T47D (cell line): ENCODE measurements around the gene MLIP.
"Not testable (repeated sequence)": the region's sequence is repeated elsewhere in the genome, so short reads cannot be mapped to it uniquely, and the experiment has no call there.

Experiments
- DNase-seq, 2 experiments: peaks; one replicate each; pipeline versions ENCODE4 v3.0.0 to v3.0.0-alpha.2; 2011 to 2012; ENCODE audit warnings: low read depth in 1 of 2, low spot score in 1 of 2
- JUND ChIP-seq: IDR thresholded peaks from 2 replicates; pipeline ENCODE4 v1.6.1; 2012; ENCODE audit warnings: low read depth
- in situ Hi-C: cut with HindIII; loops from 2 replicates; pipeline ENCODE4 v1.10.0; 2016; ENCODE audit warnings: low sequenced_read_pairs, low pct_unique_long_range_greater_than_20kb

MLIP gene, protein sequence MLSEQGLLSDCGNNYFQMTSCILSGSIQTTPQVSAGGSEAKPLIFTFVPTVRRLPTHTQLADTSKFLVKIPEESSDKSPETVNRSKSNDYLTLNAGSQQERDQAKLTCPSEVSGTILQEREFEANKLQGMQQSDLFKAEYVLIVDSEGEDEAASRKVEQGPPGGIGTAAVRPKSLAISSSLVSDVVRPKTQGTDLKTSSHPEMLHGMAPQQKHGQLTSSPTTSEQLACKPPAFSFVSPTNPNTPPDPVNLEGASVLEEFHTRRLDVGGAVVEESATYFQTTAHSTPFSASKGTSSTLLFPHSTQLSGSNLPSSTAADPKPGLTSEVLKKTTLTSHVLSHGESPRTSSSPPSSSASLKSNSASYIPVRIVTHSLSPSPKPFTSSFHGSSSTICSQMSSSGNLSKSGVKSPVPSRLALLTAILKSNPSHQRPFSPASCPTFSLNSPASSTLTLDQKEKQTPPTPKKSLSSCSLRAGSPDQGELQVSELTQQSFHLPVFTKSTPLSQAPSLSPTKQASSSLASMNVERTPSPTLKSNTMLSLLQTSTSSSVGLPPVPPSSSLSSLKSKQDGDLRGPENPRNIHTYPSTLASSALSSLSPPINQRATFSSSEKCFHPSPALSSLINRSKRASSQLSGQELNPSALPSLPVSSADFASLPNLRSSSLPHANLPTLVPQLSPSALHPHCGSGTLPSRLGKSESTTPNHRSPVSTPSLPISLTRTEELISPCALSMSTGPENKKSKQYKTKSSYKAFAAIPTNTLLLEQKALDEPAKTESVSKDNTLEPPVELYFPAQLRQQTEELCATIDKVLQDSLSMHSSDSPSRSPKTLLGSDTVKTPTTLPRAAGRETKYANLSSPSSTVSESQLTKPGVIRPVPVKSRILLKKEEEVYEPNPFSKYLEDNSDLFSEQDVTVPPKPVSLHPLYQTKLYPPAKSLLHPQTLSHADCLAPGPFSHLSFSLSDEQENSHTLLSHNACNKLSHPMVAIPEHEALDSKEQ

DNA sequence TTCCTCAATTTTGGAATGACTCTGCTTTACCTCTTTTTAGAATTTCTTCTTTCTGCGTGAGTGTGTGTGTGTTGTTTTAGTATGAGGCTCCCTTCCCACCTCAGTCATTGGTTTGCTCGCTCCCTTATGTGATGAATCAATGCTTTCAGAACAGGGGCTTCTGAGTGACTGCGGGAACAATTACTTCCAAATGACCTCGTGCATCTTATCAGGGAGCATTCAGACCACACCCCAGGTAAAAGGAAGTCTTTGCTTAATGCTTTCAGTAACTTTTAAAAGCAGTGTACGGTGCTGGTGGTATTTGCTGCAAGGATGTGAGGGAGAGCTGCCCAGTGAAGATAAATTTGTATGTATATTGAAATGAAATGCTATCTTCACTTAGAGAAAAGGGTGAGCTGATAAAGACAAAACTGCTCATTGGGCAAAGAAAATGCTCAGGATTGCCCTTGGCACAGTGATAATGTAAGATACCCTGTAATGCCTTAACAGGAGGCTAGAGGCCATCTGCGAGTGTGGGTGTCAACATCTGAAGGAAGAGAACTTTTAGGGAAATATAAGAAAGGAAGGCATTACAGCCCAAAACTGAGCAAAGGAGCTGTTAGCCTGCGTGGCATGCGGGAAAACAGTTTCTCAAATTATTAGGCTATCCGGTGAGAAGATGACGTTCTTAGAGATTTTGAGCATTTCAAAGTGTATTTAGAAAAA is at the start of gene MLIP:
Gene MLIP (plus strand): TSS at position 103 of the 705 bp plus-strand sequence. CDS start 37 bp downstream, at position 140.
- no peak for DNase-seq
- no peak for TF ChIP-seq JUND
- in situ Hi-C loops: no loop called here

DNA sequence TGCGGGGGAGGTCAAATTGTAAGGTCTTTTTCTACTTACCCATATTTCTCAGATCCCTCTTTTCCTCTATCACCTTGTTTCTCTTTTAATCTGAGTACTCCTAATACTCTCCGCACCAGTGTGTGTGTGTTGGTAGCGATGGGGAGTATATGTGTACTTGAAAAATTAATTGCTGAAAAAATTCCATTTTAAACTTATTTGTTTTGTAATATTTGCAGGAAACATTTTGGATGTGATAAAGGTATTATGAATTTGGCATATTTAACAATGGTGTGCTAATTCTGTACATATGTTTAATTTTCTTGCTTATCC is 48.1 kb upstream of the MLIP start:
- in situ Hi-C loops: no loop called here

DNA sequence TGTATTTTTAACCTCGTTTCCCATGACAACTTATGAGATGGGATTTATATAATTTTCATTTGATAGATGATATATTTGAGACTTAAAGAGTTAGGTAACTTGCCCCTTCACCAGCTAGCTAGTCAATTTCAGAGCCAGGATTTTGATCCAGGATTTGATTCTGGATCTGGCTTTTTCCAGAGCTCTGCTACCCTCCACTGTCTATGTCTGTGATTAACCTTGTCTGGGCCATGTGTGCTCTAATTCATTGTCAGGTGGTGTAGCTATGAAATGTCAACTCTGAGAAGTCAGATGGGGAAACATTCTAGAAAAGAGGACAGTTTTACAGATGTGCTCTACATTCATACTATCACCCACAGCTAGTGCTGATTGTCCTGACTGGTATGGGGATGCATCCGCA is 42.5 kb upstream of the MLIP start:
- no peak for TF ChIP-seq JUND
- DNase-seq: peak in 1 of 2 experiments; percentile 7
- in situ Hi-C loops: no loop called here

More for the DNA sequence above, 48.1 kb upstream of the MLIP start:
- TF ChIP-seq JUND: no peak
- no peak for DNase-seq

DNA sequence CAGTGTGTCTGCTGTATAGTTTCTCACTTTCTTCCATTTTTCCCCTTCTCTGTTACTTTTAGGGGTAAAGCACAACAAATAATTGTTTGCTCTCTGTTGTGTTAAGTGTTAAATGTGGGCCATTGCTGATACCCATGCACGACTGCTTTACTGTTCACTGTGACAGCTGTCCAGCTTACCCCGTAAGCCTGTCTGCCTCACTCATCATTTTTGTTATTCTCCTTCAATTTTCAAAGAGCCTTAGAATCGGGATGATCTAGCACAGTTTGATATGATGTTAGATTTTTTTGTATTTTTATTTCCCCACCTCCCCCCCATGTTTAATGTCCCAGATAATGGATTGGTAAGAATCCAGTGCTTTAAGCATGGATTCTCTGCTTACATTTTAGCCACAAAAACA is 41.2 kb upstream of the MLIP start:
- no peak for TF ChIP-seq JUND
- no peak for DNase-seq
- in situ Hi-C loops: no loop called here

DNA sequence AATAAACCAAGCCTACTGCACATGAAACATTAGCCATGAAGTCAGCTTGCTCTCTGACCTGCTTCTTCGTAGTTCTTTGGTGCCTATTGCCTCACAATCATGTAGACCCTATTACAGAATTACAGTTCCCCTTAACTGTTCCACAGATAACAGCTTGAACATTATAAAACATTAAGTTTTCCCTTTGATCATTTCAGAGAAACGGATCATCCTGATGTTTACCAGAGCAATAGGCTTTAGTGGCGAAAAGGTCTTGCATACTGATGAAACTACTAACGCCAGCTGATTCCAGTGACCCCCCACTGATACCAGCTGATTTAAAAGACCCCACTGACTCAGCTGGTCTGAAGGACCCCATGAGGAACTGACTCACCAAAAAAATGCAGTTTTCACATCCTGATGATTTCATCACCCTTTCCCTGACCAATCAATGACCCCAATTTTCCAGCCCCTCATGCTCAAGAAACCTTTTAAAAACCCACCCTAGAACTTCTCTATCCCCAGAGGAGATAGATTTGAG is 39.4 kb upstream of the MLIP start:
- no peak for DNase-seq
- TF ChIP-seq JUND: no peak
- in situ Hi-C loops: no loop called here

DNA sequence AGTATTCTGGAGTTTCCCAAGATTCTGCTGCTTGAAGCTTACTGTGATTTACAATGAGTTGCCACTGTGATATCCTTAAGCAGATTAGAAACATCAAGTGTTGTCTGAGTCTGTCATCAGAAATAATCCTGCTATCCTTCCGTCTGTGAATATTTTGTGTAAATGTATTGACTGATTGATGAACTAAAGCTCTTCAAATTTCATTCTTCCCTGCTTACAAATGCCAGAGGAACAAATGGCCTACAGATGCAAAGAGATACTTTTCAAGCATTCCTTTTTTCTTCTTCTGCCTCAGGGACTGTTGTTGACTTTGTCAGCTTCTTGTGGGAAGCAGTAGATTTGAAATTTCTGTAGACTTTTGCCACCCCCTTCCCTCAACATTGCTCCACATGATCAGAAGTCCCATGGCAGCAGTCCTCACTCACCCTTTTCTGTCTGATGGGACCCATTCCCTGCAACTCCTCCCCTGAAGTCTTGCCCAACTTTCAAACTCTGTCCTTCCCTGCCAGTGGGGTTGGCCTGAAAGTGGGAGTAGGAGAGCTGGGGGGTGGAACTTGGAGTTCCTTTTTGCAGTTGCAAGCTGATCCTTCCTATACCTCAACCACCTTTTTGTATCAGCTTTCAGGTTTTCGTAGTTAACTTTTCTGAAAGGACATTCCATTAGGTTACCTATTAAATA is 38.5 kb upstream of the MLIP start:
- DNase-seq: no peak
- no peak for TF ChIP-seq JUND
- in situ Hi-C loops: no loop called here

DNA sequence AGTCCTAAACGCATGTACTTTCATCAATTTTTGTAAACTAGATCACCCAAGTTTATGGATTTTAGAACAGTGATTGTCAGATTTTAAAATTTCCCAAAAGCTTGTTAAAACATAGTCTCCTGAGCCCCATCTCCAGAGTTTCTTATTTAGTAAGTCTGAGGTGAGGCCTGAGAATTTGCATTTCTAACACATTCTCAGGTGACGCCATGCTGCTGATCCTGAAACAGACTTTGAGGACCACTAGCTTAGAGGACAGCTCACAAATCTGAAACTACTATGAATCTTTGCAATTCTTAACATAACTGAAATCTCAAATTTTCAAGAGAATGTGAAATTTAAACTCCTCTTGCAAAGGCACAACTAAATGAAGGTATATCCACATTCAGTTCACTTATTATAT is 37.8 kb upstream of the MLIP start:
- TF ChIP-seq JUND: no peak
- in situ Hi-C loops: no loop called here
- no peak for DNase-seq

DNA sequence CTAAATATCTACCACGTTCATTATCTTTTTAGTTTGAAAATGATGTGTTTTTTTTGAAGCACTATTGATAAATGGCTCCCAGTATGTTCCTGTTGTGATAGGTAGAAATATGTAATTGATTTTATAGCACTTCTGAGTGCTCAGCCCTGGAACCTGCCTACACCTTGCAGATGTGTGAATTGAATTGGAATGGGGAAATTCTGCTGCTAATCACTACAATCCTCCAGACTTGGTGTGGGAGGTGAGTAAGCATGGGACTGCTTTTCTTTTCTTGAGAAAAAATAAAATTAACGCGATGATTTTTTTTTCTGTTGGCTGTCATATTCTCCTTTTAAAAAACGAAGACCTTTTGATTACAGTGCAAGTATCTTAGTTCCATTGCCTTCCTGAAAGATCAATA is 37.1 kb upstream of the MLIP start:
- in situ Hi-C loops: no loop called here
- DNase-seq: no peak
- no peak for TF ChIP-seq JUND

DNA sequence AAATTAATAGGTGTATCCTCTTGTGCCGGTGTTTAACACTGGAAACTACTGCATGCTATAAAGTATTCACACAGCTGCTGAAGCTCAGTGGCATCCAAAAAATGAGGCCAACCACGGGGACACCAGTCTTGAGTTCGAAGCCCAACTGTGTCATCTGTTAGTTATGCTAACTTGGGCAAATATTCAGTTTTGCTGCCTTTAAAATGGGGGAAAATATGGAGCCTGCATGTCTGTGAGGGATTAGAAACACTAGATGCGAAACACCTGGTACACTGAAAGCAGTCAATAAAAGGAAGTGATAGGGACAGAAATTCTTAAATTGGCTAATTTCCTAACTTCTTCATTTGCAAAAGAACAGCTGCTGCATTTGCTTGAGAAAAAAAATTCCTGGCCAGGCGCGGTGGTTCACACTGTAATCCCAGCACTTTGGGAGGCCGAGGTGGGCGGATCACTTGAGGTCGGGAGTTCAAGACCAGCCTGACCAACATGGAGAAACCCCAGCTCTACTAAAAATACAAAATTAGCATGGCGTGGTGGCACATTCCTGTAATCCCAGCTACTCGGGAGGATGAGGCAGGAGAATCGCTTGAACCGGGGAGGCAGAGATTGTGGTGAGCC is 36.6 kb upstream of the MLIP start:
- DNase-seq: no peak
- no peak for TF ChIP-seq JUND
- in situ Hi-C loops: no loop called here

DNA sequence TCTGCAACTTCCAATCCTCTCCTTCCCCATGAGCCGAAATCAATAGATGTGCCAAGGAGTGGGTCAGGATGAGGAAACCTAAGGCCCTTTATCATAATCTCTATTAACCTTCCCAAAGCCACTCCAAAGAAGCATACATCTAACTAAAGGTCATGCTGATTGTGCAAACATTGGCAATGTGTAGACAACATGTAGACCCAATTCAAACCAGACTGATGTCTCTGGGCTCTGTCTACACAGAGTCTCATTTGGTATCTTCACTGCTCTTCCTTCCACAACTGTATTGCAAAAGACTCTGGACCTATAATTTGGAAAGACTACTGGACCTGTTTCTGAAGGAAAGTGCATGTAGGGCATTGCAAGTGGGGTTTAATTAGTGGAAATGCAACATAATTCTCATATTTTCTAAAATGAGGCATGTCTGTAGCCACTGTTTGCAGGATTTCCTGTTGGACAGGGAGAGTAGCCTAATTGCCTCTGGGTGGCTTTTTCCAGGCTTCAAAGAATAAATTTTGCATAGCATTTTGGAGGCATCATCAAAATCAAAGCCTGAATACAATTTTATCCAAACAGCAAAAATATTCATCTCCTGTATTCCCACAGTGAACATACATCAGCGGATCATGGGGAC is 35.0 kb upstream of the MLIP start:
- no peak for DNase-seq
- in situ Hi-C loops: no loop called here

DNA sequence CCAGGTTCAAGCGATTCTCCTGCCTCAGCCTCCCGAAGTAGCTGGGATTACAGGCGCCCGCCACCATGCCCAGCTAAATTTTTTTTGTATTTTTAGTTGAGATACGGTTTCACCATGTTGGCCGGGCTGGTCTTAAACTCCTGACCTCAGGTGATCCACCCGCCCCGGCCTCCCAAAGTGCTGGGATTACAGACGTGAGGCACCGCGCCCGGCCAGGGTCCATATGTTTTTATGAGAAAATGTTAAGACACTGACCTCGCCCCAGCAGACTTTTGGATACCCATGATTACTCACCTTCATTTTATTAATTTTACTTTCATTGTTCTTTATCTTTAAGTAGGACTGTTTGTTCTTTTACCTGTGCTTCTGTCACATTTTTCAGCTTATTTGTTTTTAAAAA is 29.7 kb upstream of the MLIP start:
- DNase-seq, in situ Hi-C loops: not testable (repeated sequence)

More for the DNA sequence above, 35.0 kb upstream of the MLIP start:
- no peak for TF ChIP-seq JUND
